Measurements from ENCODE around the gene METTL25.

METTL25 gene

DNA sequence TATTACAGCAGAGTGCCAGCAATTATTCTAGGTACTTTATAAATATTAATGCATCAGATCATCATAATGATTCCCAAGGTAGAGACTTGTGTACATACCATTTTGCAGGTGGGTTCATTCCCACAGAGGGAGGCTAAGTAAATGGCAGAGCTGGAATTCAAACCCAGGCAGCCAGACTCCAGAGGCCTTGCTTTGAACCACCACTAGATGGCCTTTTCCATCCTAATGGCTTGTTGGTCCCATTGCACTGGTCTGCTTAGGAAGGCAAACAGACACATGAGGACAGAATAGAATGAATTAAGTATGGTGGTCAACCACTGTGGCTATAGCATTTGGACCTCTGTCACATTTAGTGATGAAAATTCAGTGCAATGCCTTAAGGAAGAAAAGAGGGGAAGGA is 158.7 kb downstream of the METTL25 start:
- H3K4me3 ChIP-seq (ENCODE audit: low read length): no peak overlapping the region
- no peak for TF ChIP-seq ZNF274 (IDR thresholded peaks at IDR 0.05; ENCODE audit: low read depth, low read length)

DNA sequence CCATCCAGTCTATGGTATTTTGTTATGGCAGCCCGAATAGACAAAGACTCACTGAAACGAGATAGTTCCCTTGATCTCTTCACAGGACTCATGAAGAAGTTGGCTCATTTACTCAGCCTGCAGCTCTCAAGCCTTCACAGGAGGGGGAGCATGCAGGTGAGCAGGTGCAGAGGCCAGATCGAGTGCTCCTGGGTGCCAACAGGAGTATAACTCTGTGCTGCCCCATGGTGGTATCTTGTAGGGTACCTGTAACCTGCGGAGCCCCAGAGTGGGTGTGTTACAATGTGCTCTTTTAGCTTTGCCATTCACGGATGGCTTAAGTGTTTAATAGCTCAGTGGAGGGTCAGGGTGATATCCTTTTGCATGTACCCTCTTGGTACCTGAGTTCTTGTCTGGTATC is 159.5 kb downstream of the METTL25 start:
- H3K4me3 ChIP-seq (ENCODE audit: low read length): no peak overlapping the region
- no peak for TF ChIP-seq ZNF274 (IDR thresholded peaks at IDR 0.05; ENCODE audit: low read depth, low read length)

GRCh38 chr12:82519510-82519909 is 161.2 kb downstream of the METTL25 start:
- no peak overlapping the region for H3K4me3 ChIP-seq (ENCODE audit: low read length)
- TF ChIP-seq ZNF274 (IDR thresholded peaks at IDR 0.05; ENCODE audit: low read depth, low read length): no peak

DNA sequence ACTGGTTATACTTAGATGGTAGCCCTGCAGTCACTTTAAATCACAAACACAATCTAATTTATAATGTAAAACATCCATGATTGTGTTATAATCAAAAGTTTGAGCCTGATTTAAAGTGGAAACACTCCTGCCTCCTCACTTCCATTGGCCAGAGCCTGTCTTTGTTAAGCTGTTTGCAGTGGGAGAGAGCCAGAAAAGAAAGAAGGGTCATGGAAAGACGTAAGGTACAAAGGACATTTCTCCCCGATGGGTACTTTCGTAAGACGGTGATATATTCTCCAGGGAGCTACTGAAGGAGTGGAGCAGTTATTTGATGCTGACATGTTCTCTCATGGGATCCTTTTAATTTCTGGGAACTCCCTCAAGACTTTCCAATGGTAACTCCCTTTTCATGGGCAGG is 164.0 kb downstream of the METTL25 start:
- no peak overlapping the region for H3K4me3 ChIP-seq (ENCODE audit: low read length)
- no peak for TF ChIP-seq ZNF274 (IDR thresholded peaks at IDR 0.05; ENCODE audit: low read depth, low read length)

DNA sequence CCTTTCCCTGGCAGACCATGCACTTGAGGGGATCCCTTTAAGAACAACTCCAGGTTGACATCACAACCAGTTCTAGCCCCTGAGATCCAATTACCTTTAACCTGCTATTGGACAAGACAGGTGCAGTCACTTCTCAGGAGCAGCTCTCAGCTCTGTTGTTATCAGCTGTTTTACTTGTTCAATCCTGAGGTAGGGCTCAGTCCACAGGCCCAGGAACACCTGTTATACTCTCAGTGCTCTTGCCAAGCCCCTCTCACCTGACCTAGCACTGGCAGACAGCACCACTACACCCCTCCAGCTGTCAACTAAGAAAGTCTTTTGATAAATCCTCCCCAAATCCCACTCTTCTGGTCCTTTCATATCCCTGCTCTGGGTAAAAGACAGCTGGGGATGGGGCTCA is 164.4 kb downstream of the METTL25 start:
- no peak overlapping the region for H3K4me3 ChIP-seq (ENCODE audit: low read length)
- no peak for TF ChIP-seq ZNF274 (IDR thresholded peaks at IDR 0.05; ENCODE audit: low read depth, low read length)

- TF ChIP-seq ZNF274 (IDR thresholded peaks at IDR 0.05; ENCODE audit: low read depth, low read length): no peak
- no peak overlapping the region for H3K4me3 ChIP-seq (ENCODE audit: low read length)
These were observed 165.7 kb downstream of the METTL25 start for GRCh38 chr12:82523996-82524395.

DNA sequence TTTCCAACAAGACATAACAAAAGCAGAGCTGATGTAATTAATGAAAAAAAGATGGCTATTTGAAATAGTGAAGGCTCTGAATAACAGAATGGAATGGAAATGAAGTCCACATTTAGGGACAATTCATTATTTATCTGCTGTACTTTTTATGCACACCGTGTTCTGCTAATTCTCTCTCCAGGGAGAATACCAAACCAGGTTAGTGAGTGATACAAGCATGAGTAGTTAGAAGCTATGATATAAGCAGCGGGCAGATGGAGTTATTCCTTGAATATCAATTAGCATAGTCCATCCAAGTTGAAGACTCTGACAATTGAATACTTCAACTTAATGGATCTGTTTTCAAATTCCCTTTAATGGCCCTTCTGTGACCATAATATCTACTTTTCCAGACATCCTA is 166.3 kb downstream of the METTL25 start:
- no peak for TF ChIP-seq ZNF274 (IDR thresholded peaks at IDR 0.05; ENCODE audit: low read depth, low read length)
- no peak overlapping the region for H3K4me3 ChIP-seq (ENCODE audit: low read length)

- no peak for TF ChIP-seq ZNF274 (IDR thresholded peaks at IDR 0.05; ENCODE audit: low read depth, low read length)
These were observed 167.3 kb downstream of the METTL25 start for GRCh38 chr12:82525616-82526015.

DNA sequence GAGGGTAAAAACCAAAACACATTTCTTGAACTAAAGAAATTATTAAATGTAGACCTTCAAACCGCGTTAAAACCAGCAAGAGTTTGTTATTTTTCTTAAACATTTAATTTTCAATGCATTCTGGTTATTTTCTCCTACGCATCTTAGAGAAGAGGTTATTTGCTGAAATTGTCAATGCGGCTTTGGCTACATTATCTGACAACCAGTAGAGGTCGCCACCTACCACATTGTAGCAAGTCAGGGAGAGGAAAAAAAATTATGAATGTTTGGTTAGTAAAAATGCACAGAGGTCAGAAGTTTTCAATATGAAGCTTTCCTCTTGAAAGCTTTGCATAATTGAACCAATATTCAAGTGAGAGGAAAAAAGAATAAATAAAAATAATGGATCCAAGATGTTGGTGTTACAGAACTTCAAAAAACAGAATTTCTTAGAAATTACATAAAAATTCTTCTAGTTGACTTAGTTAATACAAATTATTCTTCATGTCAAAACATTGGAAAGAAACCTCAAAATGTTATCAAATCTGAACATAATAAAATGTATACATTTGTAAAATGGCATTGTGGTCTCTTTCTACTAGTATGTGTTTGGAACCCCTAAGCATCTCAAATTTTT is 168.9 kb downstream of the METTL25 start:
- H3K4me3 ChIP-seq (ENCODE audit: low read length): no peak overlapping the region
- no peak for TF ChIP-seq ZNF274 (IDR thresholded peaks at IDR 0.05; ENCODE audit: low read depth, low read length)

More at GRCh38 chr12:82525616-82526015, 167.3 kb downstream of the METTL25 start:
- no peak overlapping the region for H3K4me3 ChIP-seq (ENCODE audit: low read length)

Measured in GM08714 (cell line).